Osteoblast (primary cell): ENCODE data around the gene MACROD2. TPM values are rescaled to one million over a fixed set of nuclear protein-coding genes. Genes with fewer than 3 reads are reported as not detected.

Experiments used
- DNase-seq: peaks from one replicate; pipeline ENCODE4 v3.0.0; 2011; ENCODE audit warnings: low spot score, mixed read lengths; ENCODE audit not compliant: insufficient read length; ENCODE audit errors: missing footprints
- H2AFZ ChIP-seq: 2 replicates; pipeline ENCODE4 v1.6.0; 2011; ENCODE audit warnings: mild to moderate bottlenecking, low read length
- H3K27ac ChIP-seq: 2 replicates; pipeline ENCODE4 v1.5.1; 2011; ENCODE audit warnings: mild to moderate bottlenecking, low read depth, low read length, moderate library complexity
- H3K27me3 ChIP-seq: 2 replicates; pipeline ENCODE4 v1.6.0; 2012; ENCODE audit warnings: mild to moderate bottlenecking, control low read depth, inconsistent platforms, low read length, moderate library complexity; ENCODE audit not compliant: insufficient read depth
- H3K36me3 ChIP-seq: 2 replicates; pipeline ENCODE4 v1.5.1; 2011; ENCODE audit warnings: mild to moderate bottlenecking, low read length, control low read depth, moderate library complexity; ENCODE audit not compliant: insufficient read depth
- H3K4me1 ChIP-seq: 2 replicates; pipeline ENCODE4 v1.5.1; 2011; ENCODE audit warnings: mild to moderate bottlenecking, low read length, control low read depth, moderate library complexity; ENCODE audit not compliant: insufficient read depth
- H3K4me2 ChIP-seq: 2 replicates; pipeline ENCODE4 v1.6.0; 2011; ENCODE audit warnings: mild to moderate bottlenecking, low read length; ENCODE audit not compliant: insufficient read depth
- H3K4me3 ChIP-seq: fragments of 200-600 bp; sonication (generic); 3 replicates; pipeline ENCODE4 v1.5.1; 2012; ENCODE audit warnings: mild to moderate bottlenecking, low read length, inconsistent platforms; ENCODE audit not compliant: insufficient read depth
- H3K79me2 ChIP-seq: 2 replicates; pipeline ENCODE4 v1.6.0; 2012; ENCODE audit warnings: mild to moderate bottlenecking, low read length, control low read depth, inconsistent platforms; ENCODE audit not compliant: insufficient read depth
- H3K9me3 ChIP-seq: 2 replicates; pipeline ENCODE4 v1.5.1; 2011; ENCODE audit warnings: low read depth, low read length, control low read depth
- H4K20me1 ChIP-seq: 2 replicates; pipeline ENCODE4 v1.6.0; 2012; ENCODE audit warnings: mild to moderate bottlenecking, low read length, control low read depth; ENCODE audit not compliant: insufficient read depth
- CTCF ChIP-seq: IDR thresholded peaks from 2 replicates; pipeline ENCODE4 v1.5.1; 2011; ENCODE audit warnings: mild to moderate bottlenecking, low read depth, low read length, moderate library complexity; ENCODE audit errors: extremely low read depth
- total RNA-seq: library from RNA; depleted of rRNA; stranded (reverse); fragments of >200 nt; gene quantifications from 2 replicates; pipeline ENCODE4 v1.2.3, GENCODE V29; 2012

The MACROD2 gene
- total RNA-seq, 1 donor = 4.0 TPM

- Histone ChIP-seq H3K4me1 (no peaks in the 10 kb centered on the region), H3K27me3 (no peaks in the 10 kb centered on the region), H3K79me2 (no peaks in the 10 kb centered on the region), H3K36me3 (no peaks in the 10 kb centered on the region), H3K27ac (no peak overlapping the region), H2AFZ (no peak overlapping the region), H3K4me2 (no peak overlapping the region), H3K9me3 (no peaks in the 10 kb centered on the region), H4K20me1 (no peaks in the 10 kb centered on the region), H3K4me3 (no peak overlapping the region)
- DNase-seq = no peak
- TF ChIP-seq CTCF = no peak
Measured at GRCh38 chr20:15895126-15895525, 1899.8 kb downstream of the MACROD2 start.

GRCh38 chr20:15895560-15896084 is 1900.3 kb downstream of the MACROD2 start:
- Histone ChIP-seq H3K4me1 (no peaks in the 10 kb centered on the region), H3K36me3 (no peaks in the 10 kb centered on the region), H4K20me1 (no peaks in the 10 kb centered on the region), H3K4me2 (no peak overlapping the region), H3K79me2 (no peaks in the 10 kb centered on the region), H2AFZ (no peak overlapping the region), H3K9me3 (no peaks in the 10 kb centered on the region), H3K4me3 (no peak overlapping the region), H3K27ac (no peak overlapping the region), H3K27me3 (no peaks in the 10 kb centered on the region)
- no peak for TF ChIP-seq CTCF
- no peak for DNase-seq

GRCh38 chr20:15899967-15900366 is 1904.7 kb downstream of the MACROD2 start:
- Histone ChIP-seq H3K4me3 (no peak overlapping the region), H3K27ac (no peak overlapping the region), H3K4me1 (no peaks in the 10 kb centered on the region), H2AFZ (no peak overlapping the region), H3K27me3 (no peaks in the 10 kb centered on the region), H3K9me3 (no peaks in the 10 kb centered on the region), H4K20me1 (no peaks in the 10 kb centered on the region), H3K36me3 (no peaks in the 10 kb centered on the region), H3K4me2 (no peak overlapping the region), H3K79me2 (no peaks in the 10 kb centered on the region)
- no peak for DNase-seq
- TF ChIP-seq CTCF = no peak

GRCh38 chr20:15900443-15900842 is 1905.1 kb downstream of the MACROD2 start:
- Histone ChIP-seq H3K36me3 (no peaks in the 10 kb centered on the region), H3K4me1 (no peaks in the 10 kb centered on the region), H3K27ac (no peak overlapping the region), H2AFZ (no peak overlapping the region), H3K79me2 (no peaks in the 10 kb centered on the region), H4K20me1 (no peaks in the 10 kb centered on the region), H3K4me2 (no peak overlapping the region), H3K27me3 (no peaks in the 10 kb centered on the region), H3K9me3 (no peaks in the 10 kb centered on the region), H3K4me3 (no peak overlapping the region)
- no peak for TF ChIP-seq CTCF
- DNase-seq = no peak
